HCT116 (cell line): ENCODE data around the gene PARP2. TPM values are rescaled to one million over a fixed set of nuclear protein-coding genes. Genes with fewer than 3 reads are reported as not detected.
A peak's percentile ranks its signal among the peaks of the same experiment; 100 is the strongest.

ENCODE experiments used
- ATAC-seq: fragments of 200-7000 bp; cut with Tn5 transposase; 2 replicates; pipeline ENCODE4 v1.9.1; 2020; ENCODE audit warnings: mild to moderate bottlenecking, moderate library complexity
- BruUV-seq: library from RNA; stranded (reverse); fragments of 400-500 nt; replicated peaks from 2 replicates; lab custom pipeline; 2021; lab: Mats Ljungman, UMichigan
- CTCF ChIA-PET: fragments of 300-600 bp; sonication (Branson Sonifier 250); formaldehyde crosslinking; loops from one replicate; lab custom pipeline; 2021; ENCODE audit warnings: antibody characterized with exemption; lab: Charles Lee
- POLR2A ChIA-PET: fragments of 300-600, 350-600 bp; sonication (Branson Sonifier 250); formaldehyde crosslinking; loops from one replicate; lab custom pipeline; 2021; ENCODE audit warnings: antibody characterized with exemption; lab: Charles Lee
- RAD21 ChIA-PET, 2 experiments: fragments of 300-600 bp; sonication (Branson Sonifier 250); formaldehyde crosslinking; loops; one replicate each; lab custom pipeline; 2023; ENCODE audit warnings: low total read pairs in 2 of 2; ENCODE audit not compliant: uncharacterized antibody in 2 of 2, unreplicated experiment in 2 of 2, low non-redundant PET in 1 of 2; lab: Charles Lee
- DNase-seq: peaks from one replicate; pipeline ENCODE4 v3.0.0-alpha.2; 2010; ENCODE audit warnings: low read depth, low spot score
- H2AFZ ChIP-seq: fragments of 200-600 bp; shearing (Covaris generic), sonication (generic); 2 replicates; pipeline ENCODE4 v1.6.1; 2017; ENCODE audit warnings: low read depth, mixed run types, mixed read lengths, antibody characterized with exemption, low read length; ENCODE audit not compliant: poor library complexity, severe bottlenecking
- H3K27ac ChIP-seq: 2 replicates; pipeline ENCODE4 v1.5.1; 2012; ENCODE audit warnings: low read depth, low read length
- H3K27me3 ChIP-seq: fragments of 200-600 bp; sonication (generic); 2 replicates; pipeline ENCODE4 v1.6.1; 2016; ENCODE audit warnings: mixed run types, low read length, mixed read lengths; ENCODE audit not compliant: insufficient read depth
- H3K36me3 ChIP-seq, 2 experiments: fragments of 200-500 bp in 1 of 2; fragments of 200-600 bp in 1 of 2; sonication (Bioruptor generic) in 1 of 2; sonication (generic) in 1 of 2; 2 replicates each; pipeline versions ENCODE4 v1.5.1 to v1.6.1; 2014 to 2016; ENCODE audit warnings: low read length in 2 of 2, inconsistent platforms in 1 of 2, mixed read lengths in 1 of 2, mixed run types in 1 of 2; ENCODE audit not compliant: insufficient read depth in 2 of 2, control insufficient read depth in 1 of 2
- H3K4me1 ChIP-seq, 2 experiments: fragments of 200-600 bp in 1 of 2; sonication (generic) in 1 of 2; 2 replicates each; pipeline versions ENCODE4 v1.5.1 to v1.6.1; 2012 to 2017; ENCODE audit warnings: low read length in 2 of 2, inconsistent platforms in 1 of 2, mild to moderate bottlenecking in 1 of 2, mixed read lengths in 1 of 2, mixed run types in 1 of 2, moderate library complexity in 1 of 2; ENCODE audit not compliant: insufficient read depth in 2 of 2, control insufficient read depth in 1 of 2
- H3K4me2 ChIP-seq: fragments of 200-600 bp; sonication (generic); 2 replicates; pipeline ENCODE4 v1.6.1; 2017; ENCODE audit warnings: mixed run types, low read length, mixed read lengths
- H3K4me3 ChIP-seq, 2 experiments: fragments of 200-600 bp in 1 of 2; sonication (generic) in 1 of 2; replicated peaks in 1 of 2; 2 replicates each; pipeline ENCODE4 v1.5.1; 2011 to 2016; ENCODE audit warnings: low read length in 2 of 2, control low read depth in 1 of 2, low read depth in 1 of 2, mild to moderate bottlenecking in 1 of 2, mixed read lengths in 1 of 2, mixed run types in 1 of 2
- H3K79me2 ChIP-seq: fragments of 200-600 bp; sonication (generic); 2 replicates; pipeline ENCODE4 v1.6.1; 2017; ENCODE audit warnings: mild to moderate bottlenecking, mixed run types, low read length, moderate library complexity, mixed read lengths; ENCODE audit not compliant: insufficient read depth
- H3K9ac ChIP-seq: fragments of 200-600 bp; sonication (generic); 2 replicates; pipeline ENCODE4 v1.6.1; 2016; ENCODE audit warnings: low read length, mixed read lengths
- H3K9me2 ChIP-seq: fragments of 200-600 bp; sonication (generic), shearing (Covaris generic); 2 replicates; pipeline ENCODE4 v1.6.1; 2017; ENCODE audit warnings: mixed run types, mild to moderate bottlenecking, moderate library complexity; ENCODE audit not compliant: insufficient read depth
- H3K9me3 ChIP-seq, 2 experiments: fragments of 200-500 bp in 1 of 2; fragments of 200-600 bp in 1 of 2; sonication (Bioruptor generic) in 1 of 2; sonication (generic) in 1 of 2; 2 replicates each; pipeline ENCODE4 v1.6.1; 2014 to 2017; ENCODE audit warnings: low read length in 2 of 2, mixed read lengths in 2 of 2, inconsistent platforms in 1 of 2, low read depth in 1 of 2, mild to moderate bottlenecking in 1 of 2, mixed run types in 1 of 2, moderate library complexity in 1 of 2; ENCODE audit not compliant: control insufficient read depth in 1 of 2, insufficient read depth in 1 of 2
- H4K20me1 ChIP-seq: fragments of 200-600 bp; sonication (generic), shearing (Covaris generic); 2 replicates; pipeline ENCODE4 v1.6.1; 2017; ENCODE audit warnings: mixed run types, mild to moderate bottlenecking, moderate library complexity; ENCODE audit not compliant: insufficient read depth
- CBX3 ChIP-seq: IDR thresholded peaks from 2 replicates; pipeline ENCODE4 v1.6.1; 2012; ENCODE audit warnings: low read depth
- EGR1 ChIP-seq: IDR thresholded peaks from 2 replicates; pipeline ENCODE4 v1.6.1; 2012; ENCODE audit warnings: low read depth
- JUND ChIP-seq: IDR thresholded peaks from 2 replicates; pipeline ENCODE4 v1.6.1; 2012
- POLR2AphosphoS5 ChIP-seq: IDR thresholded peaks from 2 replicates; pipeline ENCODE4 v1.6.1; 2011; ENCODE audit warnings: mild to moderate bottlenecking, low read depth, low read length, moderate library complexity
- RAD21 ChIP-seq: IDR thresholded peaks from 2 replicates; pipeline ENCODE4 v1.6.1; 2012; ENCODE audit warnings: low read depth, mild to moderate bottlenecking
- SIN3A ChIP-seq: IDR thresholded peaks from 2 replicates; pipeline ENCODE4 v1.6.1; 2012; ENCODE audit warnings: low read depth
- SP1 ChIP-seq: IDR thresholded peaks from 2 replicates; pipeline ENCODE4 v1.6.1; 2012; ENCODE audit warnings: low read depth
- SRF ChIP-seq: IDR thresholded peaks from 2 replicates; pipeline ENCODE4 v1.6.1; 2012; ENCODE audit warnings: low read depth
- TCF7L2 ChIP-seq: IDR thresholded peaks from 2 replicates; pipeline ENCODE4 v1.7.0; 2011; ENCODE audit warnings: borderline replicate concordance, inconsistent platforms; ENCODE audit not compliant: insufficient read depth, insufficient read length; ENCODE audit errors: extremely low read depth
- YY1 ChIP-seq: IDR thresholded peaks from 2 replicates; pipeline ENCODE4 v1.6.1; 2011; ENCODE audit warnings: low read length, low read depth, moderate library complexity, mild to moderate bottlenecking; ENCODE audit not compliant: insufficient replicate concordance; ENCODE audit errors: extremely low read depth
- ZNF274 ChIP-seq: fragments of 200-500 bp; sonication (Bioruptor generic); IDR thresholded peaks from 2 replicates; pipeline ENCODE4 v1.6.1; 2014; ENCODE audit warnings: mild to moderate bottlenecking, low read depth, low read length, inconsistent platforms
- intact Hi-C: fragments of 100-400 bp; cut with micrococcal nuclease; formaldehyde crosslinking; loops from 2 replicates; pipeline ENCODE4 v1.10.0; 2022
- total RNA-seq: library from RNA; stranded (reverse); gene quantifications from one replicate; pipeline ENCODE4 v1.2.1, GENCODE V29; 2021; ENCODE audit not compliant: unreplicated experiment
- TF ChIP-seq, protein P1 (sequence below): IDR thresholded peaks from 2 replicates; pipeline ENCODE4 v1.6.1; 2012
- TF ChIP-seq, protein P2 (sequence below): IDR thresholded peaks from 2 replicates; pipeline ENCODE4 v1.6.1; 2012; ENCODE audit warnings: low read depth
- TF ChIP-seq, protein P3 (sequence below): IDR thresholded peaks from 2 replicates; pipeline ENCODE4 v1.6.1; 2011; ENCODE audit warnings: mild to moderate bottlenecking, low read length, moderate library complexity; ENCODE audit not compliant: insufficient replicate concordance; ENCODE audit errors: extremely low read depth

The PARP2 gene
- total RNA-seq, 1 experiment from 2014 or later, result 51.8 TPM

DNA sequence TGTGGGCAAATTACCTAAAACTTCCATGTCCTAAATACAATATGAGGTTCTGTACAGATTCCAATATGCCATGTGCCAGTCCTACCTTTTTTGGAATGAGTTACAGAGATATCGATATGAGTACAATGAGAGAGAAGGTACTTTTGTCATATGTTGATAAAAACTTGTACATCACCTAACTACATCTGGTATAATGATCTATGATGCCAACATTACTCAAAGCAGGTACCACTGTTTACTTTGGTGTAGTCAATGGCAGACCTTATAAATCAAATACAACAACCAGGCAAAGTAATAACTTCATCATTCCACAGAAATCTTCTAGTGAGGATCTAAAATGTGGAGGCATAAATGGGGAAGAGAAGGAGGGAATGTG lies 57.1 kb downstream of the PARP2 start:
- no peak overlapping the region for H2AFZ ChIP-seq
- H3K27ac ChIP-seq, result peak overlapping the region; percentile 92
- no peaks in the 10 kb centered on the region for H3K79me2 ChIP-seq
- no peaks in the 10 kb centered on the region for H3K27me3 ChIP-seq
- H3K4me3 ChIP-seq, result peak overlapping the region; percentile 19 to 48
- POLR2A ChIA-PET, result interaction anchor here (2.1 kb wide), 1 partner anchor 58 kb away, joined by 13 read pairs; the partner anchor contains the start of gene PARP2
- DNase-seq, result no peak
- no peaks in the 10 kb centered on the region for H3K9me2 ChIP-seq
- peak overlapping the region; percentile 60 for H3K9ac ChIP-seq
- H3K36me3 ChIP-seq, result peaks cover 19 to 20% of the 10 kb centered on the region in 2 experiments
- RAD21 ChIA-PET, result interaction anchor here in 1 of 2 experiments (0.7 kb wide), 1 partner anchor 55 kb away, joined by 3 read pairs; the partner anchor contains the start of gene APEX1
- TF ChIP-seq ZNF274 (no peak), EGR1 (no peak), JUND (no peak), YY1 (no peak), RAD21 (no peak), TCF7L2 (no peak), SRF (no peak), SIN3A (no peak), POLR2AphosphoS5 (no peak), SP1 (no peak), CBX3 (no peak)
- TF ChIP-seq, protein P1, sequence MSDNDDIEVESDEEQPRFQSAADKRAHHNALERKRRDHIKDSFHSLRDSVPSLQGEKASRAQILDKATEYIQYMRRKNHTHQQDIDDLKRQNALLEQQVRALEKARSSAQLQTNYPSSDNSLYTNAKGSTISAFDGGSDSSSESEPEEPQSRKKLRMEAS, result no peak
- TF ChIP-seq, protein P2, sequence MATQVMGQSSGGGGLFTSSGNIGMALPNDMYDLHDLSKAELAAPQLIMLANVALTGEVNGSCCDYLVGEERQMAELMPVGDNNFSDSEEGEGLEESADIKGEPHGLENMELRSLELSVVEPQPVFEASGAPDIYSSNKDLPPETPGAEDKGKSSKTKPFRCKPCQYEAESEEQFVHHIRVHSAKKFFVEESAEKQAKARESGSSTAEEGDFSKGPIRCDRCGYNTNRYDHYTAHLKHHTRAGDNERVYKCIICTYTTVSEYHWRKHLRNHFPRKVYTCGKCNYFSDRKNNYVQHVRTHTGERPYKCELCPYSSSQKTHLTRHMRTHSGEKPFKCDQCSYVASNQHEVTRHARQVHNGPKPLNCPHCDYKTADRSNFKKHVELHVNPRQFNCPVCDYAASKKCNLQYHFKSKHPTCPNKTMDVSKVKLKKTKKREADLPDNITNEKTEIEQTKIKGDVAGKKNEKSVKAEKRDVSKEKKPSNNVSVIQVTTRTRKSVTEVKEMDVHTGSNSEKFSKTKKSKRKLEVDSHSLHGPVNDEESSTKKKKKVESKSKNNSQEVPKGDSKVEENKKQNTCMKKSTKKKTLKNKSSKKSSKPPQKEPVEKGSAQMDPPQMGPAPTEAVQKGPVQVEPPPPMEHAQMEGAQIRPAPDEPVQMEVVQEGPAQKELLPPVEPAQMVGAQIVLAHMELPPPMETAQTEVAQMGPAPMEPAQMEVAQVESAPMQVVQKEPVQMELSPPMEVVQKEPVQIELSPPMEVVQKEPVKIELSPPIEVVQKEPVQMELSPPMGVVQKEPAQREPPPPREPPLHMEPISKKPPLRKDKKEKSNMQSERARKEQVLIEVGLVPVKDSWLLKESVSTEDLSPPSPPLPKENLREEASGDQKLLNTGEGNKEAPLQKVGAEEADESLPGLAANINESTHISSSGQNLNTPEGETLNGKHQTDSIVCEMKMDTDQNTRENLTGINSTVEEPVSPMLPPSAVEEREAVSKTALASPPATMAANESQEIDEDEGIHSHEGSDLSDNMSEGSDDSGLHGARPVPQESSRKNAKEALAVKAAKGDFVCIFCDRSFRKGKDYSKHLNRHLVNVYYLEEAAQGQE, result no peak
- TF ChIP-seq, protein P3, sequence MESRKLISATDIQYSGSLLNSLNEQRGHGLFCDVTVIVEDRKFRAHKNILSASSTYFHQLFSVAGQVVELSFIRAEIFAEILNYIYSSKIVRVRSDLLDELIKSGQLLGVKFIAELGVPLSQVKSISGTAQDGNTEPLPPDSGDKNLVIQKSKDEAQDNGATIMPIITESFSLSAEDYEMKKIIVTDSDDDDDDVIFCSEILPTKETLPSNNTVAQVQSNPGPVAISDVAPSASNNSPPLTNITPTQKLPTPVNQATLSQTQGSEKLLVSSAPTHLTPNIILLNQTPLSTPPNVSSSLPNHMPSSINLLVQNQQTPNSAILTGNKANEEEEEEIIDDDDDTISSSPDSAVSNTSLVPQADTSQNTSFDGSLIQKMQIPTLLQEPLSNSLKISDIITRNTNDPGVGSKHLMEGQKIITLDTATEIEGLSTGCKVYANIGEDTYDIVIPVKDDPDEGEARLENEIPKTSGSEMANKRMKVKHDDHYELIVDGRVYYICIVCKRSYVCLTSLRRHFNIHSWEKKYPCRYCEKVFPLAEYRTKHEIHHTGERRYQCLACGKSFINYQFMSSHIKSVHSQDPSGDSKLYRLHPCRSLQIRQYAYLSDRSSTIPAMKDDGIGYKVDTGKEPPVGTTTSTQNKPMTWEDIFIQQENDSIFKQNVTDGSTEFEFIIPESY, result no peak
- intact Hi-C loops, result no loop called here
- CTCF ChIA-PET, result interaction anchor here (3.1 kb wide), 1 partner anchor 15 kb away, joined by 18 read pairs; no protein-coding TSS in a partner anchor
- peaks cover 24 to 36% of the 10 kb centered on the region in 2 experiments for H3K4me1 ChIP-seq
- H4K20me1 ChIP-seq, result no peaks in the 10 kb centered on the region
- peak; percentile 30 for ATAC-seq
- no peaks in the 10 kb centered on the region for H3K9me3 ChIP-seq
- H3K4me2 ChIP-seq, result peak overlapping the region; percentile 83
- TSS peak; percentile 33 for BruUV-seq
